ENCODE measurements around the gene SLC12A7.

SLC12A7 gene

DNA sequence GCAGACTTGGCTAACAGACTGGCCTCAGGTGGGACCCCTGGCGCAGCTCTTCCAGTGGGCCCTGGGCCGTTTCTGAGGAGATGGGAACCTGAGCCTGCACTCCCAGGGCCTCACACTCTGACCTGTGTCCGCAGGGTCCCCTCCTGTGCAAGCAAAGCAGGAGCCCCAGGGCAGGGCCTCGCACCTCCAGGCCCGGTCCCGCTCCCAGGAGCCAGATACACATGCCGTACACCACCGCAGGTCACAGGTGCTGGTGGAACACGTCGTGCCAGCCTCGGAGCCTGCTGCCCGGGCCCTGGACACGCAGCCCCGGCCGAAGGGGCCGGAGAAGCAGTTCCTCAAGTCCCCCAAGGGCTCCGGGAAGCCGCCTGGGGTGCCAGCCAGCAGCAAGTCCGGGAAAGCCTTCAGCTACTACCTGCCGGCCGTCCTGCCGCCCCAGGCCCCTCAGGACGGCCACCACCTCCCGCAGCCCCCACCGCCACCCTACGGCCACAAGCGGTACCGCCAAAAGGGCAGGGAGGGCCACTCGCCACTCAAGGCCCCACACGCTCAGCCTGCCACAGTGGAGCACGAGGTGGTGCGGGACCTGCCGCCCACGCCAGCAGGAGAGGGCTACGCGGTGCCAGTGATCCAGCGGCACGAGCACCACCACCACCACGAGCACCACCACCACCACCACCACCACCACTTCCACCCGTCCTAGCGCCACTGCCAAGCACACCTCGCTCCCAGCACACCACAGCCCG lies 74.0 kb downstream of the SLC12A7 start:
- H3K4me3 ChIP-seq (ENCODE audit: low read length): no peak overlapping the region
- TF ChIP-seq, protein P1, sequence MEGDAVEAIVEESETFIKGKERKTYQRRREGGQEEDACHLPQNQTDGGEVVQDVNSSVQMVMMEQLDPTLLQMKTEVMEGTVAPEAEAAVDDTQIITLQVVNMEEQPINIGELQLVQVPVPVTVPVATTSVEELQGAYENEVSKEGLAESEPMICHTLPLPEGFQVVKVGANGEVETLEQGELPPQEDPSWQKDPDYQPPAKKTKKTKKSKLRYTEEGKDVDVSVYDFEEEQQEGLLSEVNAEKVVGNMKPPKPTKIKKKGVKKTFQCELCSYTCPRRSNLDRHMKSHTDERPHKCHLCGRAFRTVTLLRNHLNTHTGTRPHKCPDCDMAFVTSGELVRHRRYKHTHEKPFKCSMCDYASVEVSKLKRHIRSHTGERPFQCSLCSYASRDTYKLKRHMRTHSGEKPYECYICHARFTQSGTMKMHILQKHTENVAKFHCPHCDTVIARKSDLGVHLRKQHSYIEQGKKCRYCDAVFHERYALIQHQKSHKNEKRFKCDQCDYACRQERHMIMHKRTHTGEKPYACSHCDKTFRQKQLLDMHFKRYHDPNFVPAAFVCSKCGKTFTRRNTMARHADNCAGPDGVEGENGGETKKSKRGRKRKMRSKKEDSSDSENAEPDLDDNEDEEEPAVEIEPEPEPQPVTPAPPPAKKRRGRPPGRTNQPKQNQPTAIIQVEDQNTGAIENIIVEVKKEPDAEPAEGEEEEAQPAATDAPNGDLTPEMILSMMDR (conservative IDR thresholded peaks at IDR 0.05; ENCODE audit: low read length): no peak
- DNase-seq (ENCODE audit: low read depth): no peak

DNA sequence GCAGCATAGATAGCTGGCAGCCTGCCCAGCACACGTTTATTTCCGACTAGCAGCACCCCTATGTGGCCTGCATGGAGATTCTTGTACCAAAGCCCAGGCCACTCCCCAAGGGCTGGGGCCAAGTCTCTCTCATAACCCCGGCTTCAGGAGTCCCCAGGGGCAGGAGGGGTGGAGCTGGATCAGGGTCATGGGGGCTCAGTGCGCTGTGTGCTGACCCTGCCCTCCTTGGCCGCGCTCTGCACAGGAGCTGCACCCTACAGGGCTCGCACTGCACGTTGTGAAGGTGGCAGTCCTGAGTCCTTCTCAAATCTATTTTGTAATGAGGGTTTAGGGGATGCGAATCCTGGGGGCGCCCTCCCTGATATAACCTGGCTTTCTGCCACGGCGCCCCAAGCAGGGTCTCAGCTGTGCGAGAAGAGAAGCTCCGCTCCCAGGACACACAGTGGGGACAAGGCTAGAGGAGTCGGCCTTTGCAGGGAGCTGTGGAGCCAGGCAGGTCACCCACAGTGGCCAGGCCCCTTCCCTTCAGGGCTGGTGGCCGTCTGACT lies 74.7 kb downstream of the SLC12A7 start:
- no peak for DNase-seq (ENCODE audit: low read depth)
- H3K4me3 ChIP-seq (ENCODE audit: low read length): no peak overlapping the region
- TF ChIP-seq, protein P1 (conservative IDR thresholded peaks at IDR 0.05; ENCODE audit: low read length): no peak

- H3K4me3 ChIP-seq (ENCODE audit: low read length): no peak overlapping the region
- TF ChIP-seq, protein P1 (conservative IDR thresholded peaks at IDR 0.05; ENCODE audit: low read length): no peak
- DNase-seq (ENCODE audit: low read depth): no peak
Measured at GRCh38 chr5:1036504-1037122, 75.2 kb downstream of the SLC12A7 start.

- DNase-seq (ENCODE audit: low read depth): no peak
- TF ChIP-seq, protein P1 (conservative IDR thresholded peaks at IDR 0.05; ENCODE audit: low read length): no peak
- H3K4me3 ChIP-seq (ENCODE audit: low read length): no peak overlapping the region
Measured at GRCh38 chr5:1035421-1036405, 76.2 kb downstream of the SLC12A7 start.

DNA sequence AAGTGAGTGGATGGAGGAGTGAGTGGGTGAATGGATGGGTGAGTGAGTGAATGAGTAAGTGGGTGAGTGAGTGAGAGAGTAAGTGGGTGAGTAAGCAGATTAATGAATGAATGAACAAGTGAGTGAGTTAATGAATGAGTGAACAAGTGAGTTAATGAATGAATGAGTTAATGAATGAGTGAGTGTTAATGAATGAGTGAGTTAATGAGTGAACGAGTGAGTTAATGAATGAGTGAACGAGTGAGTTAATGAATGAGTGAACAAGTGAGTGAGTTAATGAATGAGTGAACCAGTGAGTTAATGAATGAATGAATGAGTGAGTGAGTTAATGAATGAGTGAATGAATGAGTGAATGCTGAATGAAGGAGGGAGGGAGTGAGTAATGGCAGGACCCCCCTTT lies 76.9 kb downstream of the SLC12A7 start:
- no peak overlapping the region for H3K4me3 ChIP-seq (ENCODE audit: low read length)
- DNase-seq (ENCODE audit: low read depth): no peak
- TF ChIP-seq, protein P1 (conservative IDR thresholded peaks at IDR 0.05; ENCODE audit: low read length): no peak

DNA sequence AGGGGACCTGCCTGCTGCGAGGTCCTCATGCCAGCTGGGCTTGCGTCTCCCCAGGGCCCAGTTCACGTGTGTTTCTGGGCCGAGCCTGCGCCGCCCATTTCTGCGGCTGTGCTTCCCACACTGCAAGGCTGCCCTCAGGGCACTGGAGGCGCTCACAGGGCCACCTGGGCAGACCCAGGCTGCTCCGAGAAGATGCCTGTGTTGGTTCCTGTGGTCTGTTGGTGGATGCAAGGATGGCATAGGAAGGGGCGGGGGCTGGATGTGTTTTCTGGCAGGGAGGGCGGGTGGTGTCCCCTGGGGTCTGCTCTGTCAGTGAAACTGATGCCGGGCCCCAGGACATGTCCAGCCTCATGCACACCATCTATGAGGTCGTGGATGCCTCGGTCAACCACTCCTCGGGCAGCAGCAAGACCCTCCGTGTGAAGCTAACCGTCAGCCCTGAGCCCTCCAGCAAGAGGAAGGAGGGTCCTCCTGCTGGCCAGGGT lies 77.4 kb downstream of the SLC12A7 start:
- TF ChIP-seq, protein P1 (conservative IDR thresholded peaks at IDR 0.05; ENCODE audit: low read length): no peak
- no peak overlapping the region for H3K4me3 ChIP-seq (ENCODE audit: low read length)
- no peak for DNase-seq (ENCODE audit: low read depth)
